Panc1 (cell line): ENCODE measurements around the gene RRM2. TPM values are rescaled to one million over a fixed set of nuclear protein-coding genes. Genes with fewer than 3 reads are reported as not detected.

Experiments
- ATAC-seq: fragments of 200-7000 bp; cut with Tn5 transposase; 2 replicates; pipeline ENCODE4 v1.9.1; 2020; ENCODE audit warnings: mild to moderate bottlenecking, moderate library complexity
- BruUV-seq: library from RNA; stranded (reverse); fragments of 400-500 nt; replicated peaks from 2 replicates; lab custom pipeline; 2021; lab: Mats Ljungman, UMichigan
- CTCF ChIA-PET: fragments of 300-600 bp; sonication (Branson Sonifier 250); formaldehyde crosslinking; loops from one replicate; lab custom pipeline; 2022; ENCODE audit warnings: antibody characterized with exemption; lab: Charles Lee
- POLR2A ChIA-PET: fragments of 300-600 bp; sonication (Branson Sonifier 250); formaldehyde crosslinking; loops from one replicate; lab custom pipeline; 2022; ENCODE audit warnings: antibody characterized with exemption; lab: Charles Lee
- DNase-seq: peaks from one replicate; pipeline ENCODE4 v3.0.0-alpha.2; 2010; ENCODE audit warnings: low read depth, low spot score
- H3K27ac ChIP-seq: 2 replicates; pipeline ENCODE4 v1.5.1; 2011; ENCODE audit warnings: mild to moderate bottlenecking, low read length, inconsistent platforms
- H3K27me3 ChIP-seq: fragments of 200-500 bp; sonication (Bioruptor generic); 2 replicates; pipeline ENCODE4 v1.6.0; 2014; ENCODE audit warnings: low read length, inconsistent platforms; ENCODE audit not compliant: control insufficient read depth, insufficient read depth
- H3K36me3 ChIP-seq: fragments of 200-500 bp; sonication (Bioruptor generic); 2 replicates; pipeline ENCODE4 v1.5.1; 2014; ENCODE audit warnings: inconsistent platforms, mild to moderate bottlenecking, low read length, moderate library complexity; ENCODE audit not compliant: control insufficient read depth, insufficient read depth
- H3K4me1 ChIP-seq: 2 replicates; pipeline ENCODE4 v1.5.1; 2011; ENCODE audit warnings: inconsistent platforms, mild to moderate bottlenecking, low read length, moderate library complexity; ENCODE audit not compliant: control insufficient read depth, insufficient read depth
- H3K4me3 ChIP-seq, 2 experiments: 2 replicates each; pipeline ENCODE4 v1.5.1; 2011 to 2012; ENCODE audit warnings: low read depth in 2 of 2, low read length in 2 of 2, mild to moderate bottlenecking in 2 of 2, inconsistent platforms in 1 of 2, moderate library complexity in 1 of 2
- H3K9me3 ChIP-seq: fragments of 200-500 bp; sonication (Bioruptor generic); 2 replicates; pipeline ENCODE4 v1.5.1; 2014; ENCODE audit warnings: low read depth, mild to moderate bottlenecking, inconsistent platforms, low read length, moderate library complexity; ENCODE audit not compliant: control insufficient read depth, insufficient read depth
- CTCF ChIP-seq: fragments of 450-650 bp; IDR thresholded peaks from 2 replicates; pipeline ENCODE4 v1.5.1; 2017; ENCODE audit warnings: mild to moderate bottlenecking
- POLR2AphosphoS5 ChIP-seq: IDR thresholded peaks from 2 replicates; pipeline ENCODE4 v1.6.1; 2012; ENCODE audit warnings: mild to moderate bottlenecking, low read depth, low read length, moderate library complexity
- SIN3A ChIP-seq: IDR thresholded peaks from 2 replicates; pipeline ENCODE4 v1.6.1; 2012; ENCODE audit warnings: low read depth, mild to moderate bottlenecking, low read length, moderate library complexity, borderline replicate concordance; ENCODE audit not compliant: insufficient read depth
- TCF7L2 ChIP-seq: IDR thresholded peaks from 2 replicates; pipeline ENCODE4 v1.6.1; 2011; ENCODE audit warnings: mild to moderate bottlenecking, low read depth, low read length, inconsistent platforms
- in situ Hi-C: cut with HindIII; loops from 2 replicates; pipeline ENCODE4 v1.10.0; 2016; ENCODE audit warnings: low sequenced_read_pairs, low pct_unique_long_range_greater_than_20kb
- intact Hi-C: fragments of 100-400 bp; cut with micrococcal nuclease; formaldehyde crosslinking; loops from one replicate; pipeline ENCODE4 v1.10.0; 2022; ENCODE audit not compliant: unreplicated experiment
- total RNA-seq: library from RNA; stranded (reverse); gene quantifications from one replicate; pipeline ENCODE4 v1.2.1, GENCODE V29; 2021; ENCODE audit not compliant: unreplicated experiment
- TF ChIP-seq, protein P1 (sequence below), 2 experiments: IDR thresholded peaks; 2 replicates each; pipeline ENCODE4 v1.6.1; 2011 to 2012; ENCODE audit warnings: low read depth in 2 of 2, control low read depth in 1 of 2, low read length in 1 of 2, mild to moderate bottlenecking in 1 of 2, moderate library complexity in 1 of 2; ENCODE audit not compliant: insufficient read depth in 1 of 2

The RRM2 gene
- total RNA-seq, 1 experiment from 2014 or later: 294 TPM

- DNase-seq (no peak), ATAC-seq (no peak)
- no peaks in the 10 kb centered on the region for H3K27me3 ChIP-seq
- intact Hi-C loops (no loop called here), in situ Hi-C loops (no loop called here)
- no TSS peak for BruUV-seq
- no peaks in the 10 kb centered on the region for H3K9me3 ChIP-seq
- H3K36me3 ChIP-seq: no peaks in the 10 kb centered on the region
- POLR2A ChIA-PET: no interaction called here
- no peak overlapping the region for H3K4me3 ChIP-seq
- peaks cover 6% of the 10 kb centered on the region for H3K4me1 ChIP-seq
- TF ChIP-seq POLR2AphosphoS5: no peak
- TF ChIP-seq SIN3A: no peak
- no peak for TF ChIP-seq TCF7L2
- TF ChIP-seq, protein P1, sequence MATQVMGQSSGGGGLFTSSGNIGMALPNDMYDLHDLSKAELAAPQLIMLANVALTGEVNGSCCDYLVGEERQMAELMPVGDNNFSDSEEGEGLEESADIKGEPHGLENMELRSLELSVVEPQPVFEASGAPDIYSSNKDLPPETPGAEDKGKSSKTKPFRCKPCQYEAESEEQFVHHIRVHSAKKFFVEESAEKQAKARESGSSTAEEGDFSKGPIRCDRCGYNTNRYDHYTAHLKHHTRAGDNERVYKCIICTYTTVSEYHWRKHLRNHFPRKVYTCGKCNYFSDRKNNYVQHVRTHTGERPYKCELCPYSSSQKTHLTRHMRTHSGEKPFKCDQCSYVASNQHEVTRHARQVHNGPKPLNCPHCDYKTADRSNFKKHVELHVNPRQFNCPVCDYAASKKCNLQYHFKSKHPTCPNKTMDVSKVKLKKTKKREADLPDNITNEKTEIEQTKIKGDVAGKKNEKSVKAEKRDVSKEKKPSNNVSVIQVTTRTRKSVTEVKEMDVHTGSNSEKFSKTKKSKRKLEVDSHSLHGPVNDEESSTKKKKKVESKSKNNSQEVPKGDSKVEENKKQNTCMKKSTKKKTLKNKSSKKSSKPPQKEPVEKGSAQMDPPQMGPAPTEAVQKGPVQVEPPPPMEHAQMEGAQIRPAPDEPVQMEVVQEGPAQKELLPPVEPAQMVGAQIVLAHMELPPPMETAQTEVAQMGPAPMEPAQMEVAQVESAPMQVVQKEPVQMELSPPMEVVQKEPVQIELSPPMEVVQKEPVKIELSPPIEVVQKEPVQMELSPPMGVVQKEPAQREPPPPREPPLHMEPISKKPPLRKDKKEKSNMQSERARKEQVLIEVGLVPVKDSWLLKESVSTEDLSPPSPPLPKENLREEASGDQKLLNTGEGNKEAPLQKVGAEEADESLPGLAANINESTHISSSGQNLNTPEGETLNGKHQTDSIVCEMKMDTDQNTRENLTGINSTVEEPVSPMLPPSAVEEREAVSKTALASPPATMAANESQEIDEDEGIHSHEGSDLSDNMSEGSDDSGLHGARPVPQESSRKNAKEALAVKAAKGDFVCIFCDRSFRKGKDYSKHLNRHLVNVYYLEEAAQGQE (IDR thresholded peaks at IDR 0.05; ENCODE audit: insufficient read depth in 1 of 2, low read depth in 2 of 2, low read length in 1 of 2): no peak
- no peak for TF ChIP-seq CTCF
- CTCF ChIA-PET: interaction anchor here (0.6 to 0.7 kb wide), 4 partner anchors 14 to 240 kb away, joined by 3 to 7 read pairs (median 4); no protein-coding TSS in a partner anchor
- no peak overlapping the region for H3K27ac ChIP-seq
These were observed 46.6 kb downstream of the RRM2 start for GRCh38 chr2:10169053-10169578.

DNA sequence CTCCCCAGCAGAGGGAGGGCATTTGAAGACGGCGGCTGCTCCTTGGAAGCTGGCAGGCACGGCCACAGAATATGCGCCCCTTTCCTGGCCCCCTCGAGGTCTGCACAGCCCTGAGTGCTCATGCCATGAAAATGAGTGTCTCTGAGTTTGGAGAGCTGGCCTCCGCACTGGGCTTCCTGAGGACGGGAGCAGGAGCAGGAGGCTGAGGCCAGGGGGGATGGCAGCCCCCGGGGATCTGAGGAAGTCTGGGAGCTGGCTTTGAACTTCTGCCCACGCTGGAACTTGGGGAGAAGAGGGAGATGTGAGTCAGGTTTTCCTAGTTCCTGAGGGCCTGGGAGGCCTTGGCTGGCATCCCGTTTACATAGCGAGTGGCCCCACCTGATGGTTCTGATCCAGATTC is 47.0 kb downstream of the RRM2 start:
- Histone ChIP-seq H3K4me3 (no peak overlapping the region), H3K27ac (no peak overlapping the region), H3K36me3 (no peaks in the 10 kb centered on the region), H3K27me3 (no peaks in the 10 kb centered on the region), H3K9me3 (no peaks in the 10 kb centered on the region), H3K4me1 (peaks cover 6% of the 10 kb centered on the region)
- no peak for TF ChIP-seq SIN3A
- TF ChIP-seq, protein P1 (IDR thresholded peaks at IDR 0.05; ENCODE audit: insufficient read depth in 1 of 2, low read depth in 2 of 2, low read length in 1 of 2): no peak
- intact Hi-C loops: no loop called here
- BruUV-seq: no TSS peak
- ChIA-PET POLR2A (no interaction called here), CTCF (interaction anchor here (0.6 to 0.7 kb wide), 2 partner anchors 14 to 239 kb away, joined by 3 to 7 read pairs; no protein-coding TSS in a partner anchor)
- DNase-seq: no peak
- ATAC-seq: no peak
- in situ Hi-C loops: no loop called here
